ENCODE measurements around the gene JAKMIP1. TPM values are rescaled to one million over a fixed set of nuclear protein-coding genes. Genes with fewer than 3 reads are reported as not detected.
"Not testable (repeated sequence)": the region's sequence is repeated elsewhere in the genome, so short reads cannot be mapped to it uniquely, and the experiment has no call there.

The JAKMIP1 gene
- total RNA-seq, 1 donor from 2014 or later = not detected

GRCh38 chr4:6010789-6011188 is 189.6 kb downstream of the JAKMIP1 start:
- no peak for TF ChIP-seq CTCF (IDR thresholded peaks at IDR 0.05; ENCODE audit: insufficient read depth, low read length, poor library complexity, severe bottlenecking)
- Histone ChIP-seq H3K27me3 (ENCODE audit: control insufficient read depth, insufficient read depth, low read length) (peaks cover 12% of the 10 kb centered on the region), H3K36me3 (ENCODE audit: control insufficient read depth, insufficient read depth, low read length) (no peaks in the 10 kb centered on the region)

DNA sequence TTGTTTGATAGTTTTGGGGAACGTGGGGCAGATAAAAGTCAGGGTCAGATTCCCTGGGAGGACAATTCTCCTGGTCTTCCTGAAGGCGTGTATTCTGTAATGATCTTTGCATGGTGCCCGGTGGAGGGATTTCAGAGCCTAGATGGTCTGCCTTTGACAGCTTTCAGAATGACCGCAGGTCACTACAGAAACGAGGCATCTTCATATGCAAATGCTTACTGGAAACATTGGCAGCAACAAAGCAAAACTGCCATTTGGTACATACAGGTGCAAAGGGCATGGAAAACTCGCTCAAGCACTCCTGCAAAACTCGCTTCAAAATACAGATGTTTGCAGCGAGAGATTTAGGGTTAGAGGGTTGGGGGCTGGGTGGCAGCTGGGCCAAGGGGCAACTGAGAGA is 190.9 kb downstream of the JAKMIP1 start:
- no peak for TF ChIP-seq CTCF (IDR thresholded peaks at IDR 0.05; ENCODE audit: insufficient read depth, low read length, poor library complexity, severe bottlenecking)
- peaks cover 10% of the 10 kb centered on the region for H3K27me3 ChIP-seq (ENCODE audit: control insufficient read depth, insufficient read depth, low read length)
- no peak overlapping the region for H3K4me3 ChIP-seq (ENCODE audit: low read depth, low read length)
- no peak for DNase-seq (ENCODE audit: low read depth)
- H3K36me3 ChIP-seq (ENCODE audit: control insufficient read depth, insufficient read depth, low read length) = no peaks in the 10 kb centered on the region

More at GRCh38 chr4:6010789-6011188, 189.6 kb downstream of the JAKMIP1 start:
- no peak overlapping the region for H3K4me3 ChIP-seq (ENCODE audit: low read depth, low read length)
- no peak for DNase-seq (ENCODE audit: low read depth)

GRCh38 chr4:6008766-6009385 is 191.5 kb downstream of the JAKMIP1 start:
- no peak overlapping the region for H3K4me3 ChIP-seq (ENCODE audit: low read depth, low read length)
- DNase-seq (ENCODE audit: low read depth) = no peak
- H3K36me3 ChIP-seq (ENCODE audit: control insufficient read depth, insufficient read depth, low read length) = no peaks in the 10 kb centered on the region
- no peak for TF ChIP-seq CTCF (IDR thresholded peaks at IDR 0.05; ENCODE audit: insufficient read depth, low read length, poor library complexity, severe bottlenecking)
- H3K27me3 ChIP-seq (ENCODE audit: control insufficient read depth, insufficient read depth, low read length) = peaks cover 10% of the 10 kb centered on the region

GRCh38 chr4:6008092-6008551 is 192.2 kb downstream of the JAKMIP1 start:
- no peak for TF ChIP-seq CTCF (IDR thresholded peaks at IDR 0.05; ENCODE audit: insufficient read depth, low read length, poor library complexity, severe bottlenecking)
- no peak for DNase-seq (ENCODE audit: low read depth)
- Histone ChIP-seq H3K27me3 (ENCODE audit: control insufficient read depth, insufficient read depth, low read length) (peaks cover 10% of the 10 kb centered on the region), H3K4me3 (ENCODE audit: low read depth, low read length) (no peak overlapping the region), H3K36me3 (ENCODE audit: control insufficient read depth, insufficient read depth, low read length) (no peaks in the 10 kb centered on the region)

GRCh38 chr4:6005175-6005574 is 195.2 kb downstream of the JAKMIP1 start:
- peaks cover 10% of the 10 kb centered on the region for H3K27me3 ChIP-seq (ENCODE audit: control insufficient read depth, insufficient read depth, low read length)
- no peak for TF ChIP-seq CTCF (IDR thresholded peaks at IDR 0.05; ENCODE audit: insufficient read depth, low read length, poor library complexity, severe bottlenecking)
- H3K36me3 ChIP-seq (ENCODE audit: control insufficient read depth, insufficient read depth, low read length) = no peaks in the 10 kb centered on the region

DNA sequence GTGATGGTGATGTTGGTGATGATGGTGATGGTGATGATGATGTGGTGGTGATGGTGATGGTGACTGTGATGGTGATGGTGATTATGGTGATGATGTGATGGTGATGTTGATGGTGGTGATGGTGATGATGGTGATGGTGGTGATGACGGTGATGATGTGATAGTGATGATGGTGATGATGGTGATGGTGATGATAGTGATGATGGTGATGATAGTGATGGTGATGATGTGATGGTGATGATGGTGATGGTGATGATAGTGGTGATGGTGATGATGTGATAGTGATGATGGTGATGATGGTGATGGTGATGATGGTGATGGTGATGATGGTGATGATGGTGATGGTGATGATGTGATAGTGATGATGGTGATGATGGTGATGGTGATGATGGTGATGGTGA is 196.9 kb downstream of the JAKMIP1 start:
- DNase-seq (ENCODE audit: low read depth); H3K27me3 ChIP-seq (ENCODE audit: control insufficient read depth, insufficient read depth, low read length); H3K4me3 ChIP-seq (ENCODE audit: low read depth, low read length); H3K36me3 ChIP-seq (ENCODE audit: control insufficient read depth, insufficient read depth, low read length): not testable (repeated sequence)

More at GRCh38 chr4:6005175-6005574, 195.2 kb downstream of the JAKMIP1 start:
- no peak for DNase-seq (ENCODE audit: low read depth)
- no peak overlapping the region for H3K4me3 ChIP-seq (ENCODE audit: low read depth, low read length)

All from kidney epithelial cell (primary cell).